Keratinocyte (primary cell): ENCODE data around the gene ZC3H18.

Source experiments
- CTCF ChIP-seq, 3 experiments: IDR thresholded peaks in 1 of 3; conservative IDR thresholded peaks in 1 of 3; optimal IDR thresholded peaks in 1 of 3; 2 replicates in 2 of 3; 3 replicates in 1 of 3; pipeline versions ENCODE3 to v1.5.1; 2011; ENCODE audit warnings: low read length in 3 of 3, mild to moderate bottlenecking in 3 of 3, moderate library complexity in 2 of 3, control low read depth in 1 of 3, inconsistent platforms in 1 of 3; ENCODE audit not compliant: insufficient read depth in 2 of 3; ENCODE audit errors: extremely low read depth in 1 of 3
- EZH2 ChIP-seq: IDR thresholded peaks from one replicate; pipeline ENCODE4 v1.6.1; 2012; ENCODE audit warnings: inconsistent platforms, mild to moderate bottlenecking, low read length, moderate library complexity

- no peak for TF ChIP-seq CTCF (optimal IDR thresholded peaks at IDR 0.05 in 1 of 3, IDR thresholded peaks at IDR 0.05 in 1 of 3, conservative IDR thresholded peaks at IDR 0.05 in 1 of 3; ENCODE audit: extremely low read depth in 1 of 3, insufficient read depth in 2 of 3, low read length in 3 of 3)
- no peak for TF ChIP-seq EZH2
Measured at GRCh38 chr16:88538366-88539060, 31.7 kb upstream of the ZC3H18 start.
